HCT116 (cell line): ENCODE data around the gene HSPA4. TPM values are rescaled to one million over a fixed set of nuclear protein-coding genes. Genes with fewer than 3 reads are reported as not detected.

Source experiments
- ATAC-seq: fragments of 200-7000 bp; cut with Tn5 transposase; 2 replicates; pipeline ENCODE4 v1.9.1; 2020; ENCODE audit warnings: mild to moderate bottlenecking, moderate library complexity
- BruUV-seq: library from RNA; stranded (reverse); fragments of 400-500 nt; replicated peaks from 2 replicates; lab custom pipeline; 2021; lab: Mats Ljungman, UMichigan
- CTCF ChIA-PET: fragments of 300-600 bp; sonication (Branson Sonifier 250); formaldehyde crosslinking; loops from one replicate; lab custom pipeline; 2021; ENCODE audit warnings: antibody characterized with exemption; lab: Charles Lee
- POLR2A ChIA-PET: fragments of 300-600, 350-600 bp; sonication (Branson Sonifier 250); formaldehyde crosslinking; loops from one replicate; lab custom pipeline; 2021; ENCODE audit warnings: antibody characterized with exemption; lab: Charles Lee
- RAD21 ChIA-PET, 2 experiments: fragments of 300-600 bp; sonication (Branson Sonifier 250); formaldehyde crosslinking; loops; one replicate each; lab custom pipeline; 2023; ENCODE audit warnings: low total read pairs in 2 of 2; ENCODE audit not compliant: uncharacterized antibody in 2 of 2, unreplicated experiment in 2 of 2, low non-redundant PET in 1 of 2; lab: Charles Lee
- DNase-seq: peaks from one replicate; pipeline ENCODE4 v3.0.0-alpha.2; 2010; ENCODE audit warnings: low read depth, low spot score
- H2AFZ ChIP-seq: fragments of 200-600 bp; shearing (Covaris generic), sonication (generic); 2 replicates; pipeline ENCODE4 v1.6.1; 2017; ENCODE audit warnings: low read depth, mixed run types, mixed read lengths, antibody characterized with exemption, low read length; ENCODE audit not compliant: poor library complexity, severe bottlenecking
- H3K27ac ChIP-seq: 2 replicates; pipeline ENCODE4 v1.5.1; 2012; ENCODE audit warnings: low read depth, low read length
- H3K27me3 ChIP-seq: fragments of 200-600 bp; sonication (generic); 2 replicates; pipeline ENCODE4 v1.6.1; 2016; ENCODE audit warnings: mixed run types, low read length, mixed read lengths; ENCODE audit not compliant: insufficient read depth
- H3K36me3 ChIP-seq, 2 experiments: fragments of 200-500 bp in 1 of 2; fragments of 200-600 bp in 1 of 2; sonication (Bioruptor generic) in 1 of 2; sonication (generic) in 1 of 2; 2 replicates each; pipeline versions ENCODE4 v1.5.1 to v1.6.1; 2014 to 2016; ENCODE audit warnings: low read length in 2 of 2, inconsistent platforms in 1 of 2, mixed read lengths in 1 of 2, mixed run types in 1 of 2; ENCODE audit not compliant: insufficient read depth in 2 of 2, control insufficient read depth in 1 of 2
- H3K4me1 ChIP-seq, 2 experiments: fragments of 200-600 bp in 1 of 2; sonication (generic) in 1 of 2; 2 replicates each; pipeline versions ENCODE4 v1.5.1 to v1.6.1; 2012 to 2017; ENCODE audit warnings: low read length in 2 of 2, inconsistent platforms in 1 of 2, mild to moderate bottlenecking in 1 of 2, mixed read lengths in 1 of 2, mixed run types in 1 of 2, moderate library complexity in 1 of 2; ENCODE audit not compliant: insufficient read depth in 2 of 2, control insufficient read depth in 1 of 2
- H3K4me2 ChIP-seq: fragments of 200-600 bp; sonication (generic); 2 replicates; pipeline ENCODE4 v1.6.1; 2017; ENCODE audit warnings: mixed run types, low read length, mixed read lengths
- H3K4me3 ChIP-seq, 2 experiments: fragments of 200-600 bp in 1 of 2; sonication (generic) in 1 of 2; replicated peaks in 1 of 2; 2 replicates each; pipeline ENCODE4 v1.5.1; 2011 to 2016; ENCODE audit warnings: low read length in 2 of 2, control low read depth in 1 of 2, low read depth in 1 of 2, mild to moderate bottlenecking in 1 of 2, mixed read lengths in 1 of 2, mixed run types in 1 of 2
- H3K79me2 ChIP-seq: fragments of 200-600 bp; sonication (generic); 2 replicates; pipeline ENCODE4 v1.6.1; 2017; ENCODE audit warnings: mild to moderate bottlenecking, mixed run types, low read length, moderate library complexity, mixed read lengths; ENCODE audit not compliant: insufficient read depth
- H3K9ac ChIP-seq: fragments of 200-600 bp; sonication (generic); 2 replicates; pipeline ENCODE4 v1.6.1; 2016; ENCODE audit warnings: low read length, mixed read lengths
- H3K9me2 ChIP-seq: fragments of 200-600 bp; sonication (generic), shearing (Covaris generic); 2 replicates; pipeline ENCODE4 v1.6.1; 2017; ENCODE audit warnings: mixed run types, mild to moderate bottlenecking, moderate library complexity; ENCODE audit not compliant: insufficient read depth
- H3K9me3 ChIP-seq, 2 experiments: fragments of 200-500 bp in 1 of 2; fragments of 200-600 bp in 1 of 2; sonication (Bioruptor generic) in 1 of 2; sonication (generic) in 1 of 2; 2 replicates each; pipeline ENCODE4 v1.6.1; 2014 to 2017; ENCODE audit warnings: low read length in 2 of 2, mixed read lengths in 2 of 2, inconsistent platforms in 1 of 2, low read depth in 1 of 2, mild to moderate bottlenecking in 1 of 2, mixed run types in 1 of 2, moderate library complexity in 1 of 2; ENCODE audit not compliant: control insufficient read depth in 1 of 2, insufficient read depth in 1 of 2
- H4K20me1 ChIP-seq: fragments of 200-600 bp; sonication (generic), shearing (Covaris generic); 2 replicates; pipeline ENCODE4 v1.6.1; 2017; ENCODE audit warnings: mixed run types, mild to moderate bottlenecking, moderate library complexity; ENCODE audit not compliant: insufficient read depth
- ELF1 ChIP-seq: IDR thresholded peaks from 2 replicates; pipeline ENCODE4 v1.6.1; 2012; ENCODE audit warnings: low read depth, borderline replicate concordance
- SIN3A ChIP-seq: IDR thresholded peaks from 2 replicates; pipeline ENCODE4 v1.6.1; 2012; ENCODE audit warnings: low read depth
- TCF7L2 ChIP-seq: IDR thresholded peaks from 2 replicates; pipeline ENCODE4 v1.7.0; 2011; ENCODE audit warnings: borderline replicate concordance, inconsistent platforms; ENCODE audit not compliant: insufficient read depth, insufficient read length; ENCODE audit errors: extremely low read depth
- YY1 ChIP-seq: IDR thresholded peaks from 2 replicates; pipeline ENCODE4 v1.6.1; 2011; ENCODE audit warnings: low read length, low read depth, moderate library complexity, mild to moderate bottlenecking; ENCODE audit not compliant: insufficient replicate concordance; ENCODE audit errors: extremely low read depth
- ZFX ChIP-seq: fragments of 450-650 bp; IDR thresholded peaks from 2 replicates; pipeline ENCODE4 v1.6.1; 2017
- intact Hi-C: fragments of 100-400 bp; cut with micrococcal nuclease; formaldehyde crosslinking; loops from 2 replicates; pipeline ENCODE4 v1.10.0; 2022
- total RNA-seq: library from RNA; stranded (reverse); gene quantifications from one replicate; pipeline ENCODE4 v1.2.1, GENCODE V29; 2021; ENCODE audit not compliant: unreplicated experiment
- TF ChIP-seq, protein P1 (sequence below): IDR thresholded peaks from 2 replicates; pipeline ENCODE4 v1.6.1; 2011; ENCODE audit warnings: mild to moderate bottlenecking, low read length, moderate library complexity; ENCODE audit not compliant: insufficient replicate concordance; ENCODE audit errors: extremely low read depth

HSPA4 gene
- total RNA-seq, 1 experiment from 2014 or later = 212 TPM

DNA sequence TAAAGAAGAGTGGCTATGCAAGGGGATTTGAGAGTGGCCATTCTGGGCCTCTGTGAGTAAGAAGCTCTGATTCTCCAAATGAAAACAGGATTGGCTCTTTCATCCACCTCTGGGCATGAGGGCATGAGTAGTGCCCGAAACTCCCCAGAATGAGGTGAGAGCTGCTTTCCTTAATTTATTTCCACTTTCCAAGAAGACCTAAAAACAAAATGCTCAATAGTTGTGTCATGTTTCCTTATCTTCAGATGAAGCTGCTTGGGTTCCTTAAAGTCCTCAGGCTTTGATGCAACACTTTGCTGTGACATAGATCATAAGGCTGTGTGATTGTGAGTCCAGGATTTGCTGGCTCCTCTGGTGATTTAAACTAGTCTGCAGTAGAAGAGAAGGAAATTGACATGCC is 22.4 kb upstream of the HSPA4 start:
- POLR2A ChIA-PET = no interaction called here
- CTCF ChIA-PET = interaction anchor here (0.6 kb wide), 1 partner anchor 15 kb away, joined by 3 read pairs; no protein-coding TSS in a partner anchor
- Histone ChIP-seq H3K9me3 (no peaks in the 10 kb centered on the region), H3K79me2 (peaks cover 13% of the 10 kb centered on the region), H4K20me1 (no peaks in the 10 kb centered on the region), H3K9me2 (no peaks in the 10 kb centered on the region), H3K9ac (no peak overlapping the region), H3K4me3 (no peak overlapping the region), H2AFZ (no peak overlapping the region), H3K27ac (no peak overlapping the region), H3K4me2 (no peak overlapping the region), H3K27me3 (no peaks in the 10 kb centered on the region), H3K4me1 (peaks cover 7 to 16% of the 10 kb centered on the region in 2 experiments; a peak in 3 of 4 replicates), H3K36me3 (no peaks in the 10 kb centered on the region)
- intact Hi-C loops = no loop called here
- DNase-seq (no peak), ATAC-seq (no peak)
- BruUV-seq = no TSS peak
- TF ChIP-seq SIN3A (no peak), ZFX (no peak), TCF7L2 (no peak), YY1 (no peak), ELF1 (no peak)
- TF ChIP-seq, protein P1, sequence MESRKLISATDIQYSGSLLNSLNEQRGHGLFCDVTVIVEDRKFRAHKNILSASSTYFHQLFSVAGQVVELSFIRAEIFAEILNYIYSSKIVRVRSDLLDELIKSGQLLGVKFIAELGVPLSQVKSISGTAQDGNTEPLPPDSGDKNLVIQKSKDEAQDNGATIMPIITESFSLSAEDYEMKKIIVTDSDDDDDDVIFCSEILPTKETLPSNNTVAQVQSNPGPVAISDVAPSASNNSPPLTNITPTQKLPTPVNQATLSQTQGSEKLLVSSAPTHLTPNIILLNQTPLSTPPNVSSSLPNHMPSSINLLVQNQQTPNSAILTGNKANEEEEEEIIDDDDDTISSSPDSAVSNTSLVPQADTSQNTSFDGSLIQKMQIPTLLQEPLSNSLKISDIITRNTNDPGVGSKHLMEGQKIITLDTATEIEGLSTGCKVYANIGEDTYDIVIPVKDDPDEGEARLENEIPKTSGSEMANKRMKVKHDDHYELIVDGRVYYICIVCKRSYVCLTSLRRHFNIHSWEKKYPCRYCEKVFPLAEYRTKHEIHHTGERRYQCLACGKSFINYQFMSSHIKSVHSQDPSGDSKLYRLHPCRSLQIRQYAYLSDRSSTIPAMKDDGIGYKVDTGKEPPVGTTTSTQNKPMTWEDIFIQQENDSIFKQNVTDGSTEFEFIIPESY = no peak
- RAD21 ChIA-PET = interaction anchor here in 1 of 2 experiments (0.6 kb wide), 1 partner anchor 17 kb away, joined by 4 read pairs; no protein-coding TSS in a partner anchor
